Tibial nerve (tissue), 4 donors: ENCODE results near the gene ADO.

Experiments used
- CTCF ChIP-seq, 5 experiments: fragments of 200-600 bp in 3 of 5; fragments of 450-650 bp in 2 of 5; sonication (generic) in 3 of 5; IDR thresholded peaks; one replicate each; pipeline ENCODE4 v1.5.1; 2016 to 2019; ENCODE audit warnings: antibody characterized with exemption in 5 of 5, mild to moderate bottlenecking in 3 of 5, moderate library complexity in 2 of 5
- EP300 ChIP-seq, 2 donors: sonication (generic); formaldehyde crosslinking; IDR thresholded peaks; one replicate each; pipeline ENCODE4 v1.6.1; 2017; ENCODE audit warnings: antibody characterized with exemption in 2 of 2, mild to moderate bottlenecking in 1 of 2
- POLR2A ChIP-seq, 2 donors: fragments of 450-650 bp; IDR thresholded peaks; one replicate each; pipeline ENCODE4 v1.6.1; 2017; ENCODE audit warnings: antibody characterized with exemption in 2 of 2, mild to moderate bottlenecking in 2 of 2, moderate library complexity in 2 of 2

- TF ChIP-seq CTCF (IDR thresholded peaks at IDR 0.05) (no peak), POLR2A (IDR thresholded peaks at IDR 0.05) (no peak), EP300 (IDR thresholded peaks at IDR 0.05) (peak in 1 of 2 donors; percentile 2)
Observed at GRCh38 chr10:62805231-62806099, 945 bp downstream of the ADO start.
